MCF 10A (cell line): ENCODE results near the gene ATG4D. TPM values are rescaled to one million over a fixed set of nuclear protein-coding genes. Genes with fewer than 3 reads are reported as not detected.

Experiments used
- Bru-seq: library from RNA; stranded (reverse); fragments of 400-500 nt; gene quantifications from one replicate; lab custom pipeline; 2021; lab: Mats Ljungman, UMichigan
- BruChase-seq, 2 experiments: library from RNA; stranded (reverse); fragments of 400-500 nt; gene quantifications; one replicate each; lab custom pipeline; 2021; lab: Mats Ljungman, UMichigan
- BruUV-seq: library from RNA; stranded (reverse); fragments of 400-500 nt; replicated peaks from 2 replicates; lab custom pipeline; 2021; lab: Mats Ljungman, UMichigan
- CTCF ChIA-PET: fragments of 300-600 bp; sonication (Branson Sonifier 250); formaldehyde crosslinking; extraction: SDS; loops from one replicate; lab custom pipeline; 2021; ENCODE audit warnings: antibody characterized with exemption, inconsistent platforms; lab: Yijun Ruan, JAX
- POLR2A ChIA-PET: fragments of 300-600, 350-650 bp; sonication (Branson Sonifier 250); formaldehyde crosslinking; extraction: SDS; loops from one replicate; lab custom pipeline; 2020; ENCODE audit warnings: antibody characterized with exemption, inconsistent platforms; lab: Yijun Ruan, JAX
- DNase-seq: peaks from one replicate; pipeline ENCODE4 v3.0.0-alpha.2; 2018; ENCODE audit not compliant: unreplicated experiment
- H3K27ac Mint-ChIP-seq: one replicate; pipeline ENCODE4 v1.8.0; 2022; ENCODE audit warnings: mild to moderate bottlenecking, low read depth, mixed read lengths; ENCODE audit not compliant: unreplicated experiment
- H3K27me3 Mint-ChIP-seq: one replicate; pipeline ENCODE4 v1.8.0; 2022; ENCODE audit warnings: mixed read lengths; ENCODE audit not compliant: insufficient read depth, unreplicated experiment
- H3K36me3 Mint-ChIP-seq: one replicate; pipeline ENCODE4 v1.8.0; 2022; ENCODE audit warnings: mild to moderate bottlenecking, moderate library complexity, mixed read lengths; ENCODE audit not compliant: insufficient read depth, unreplicated experiment
- H3K4me1 Mint-ChIP-seq: one replicate; pipeline ENCODE4 v1.8.0; 2022; ENCODE audit warnings: mixed read lengths; ENCODE audit not compliant: insufficient read depth, unreplicated experiment
- H3K4me3 Mint-ChIP-seq: one replicate; pipeline ENCODE4 v1.8.0; 2022; ENCODE audit warnings: mild to moderate bottlenecking, moderate library complexity, mixed read lengths; ENCODE audit not compliant: unreplicated experiment
- H3K9me3 Mint-ChIP-seq: one replicate; pipeline ENCODE4 v1.8.0; 2022; ENCODE audit warnings: mixed read lengths; ENCODE audit not compliant: unreplicated experiment
- CTCF ChIP-seq: fragments of 200-600 bp; IDR thresholded peaks from one replicate; pipeline ENCODE4 v1.8.0; 2022; ENCODE audit warnings: antibody characterized with exemption, mild to moderate bottlenecking; ENCODE audit not compliant: unreplicated experiment
- intact Hi-C: fragments of 100-400 bp; cut with micrococcal nuclease; formaldehyde crosslinking; loops from 2 replicates; pipeline ENCODE4 v1.14.1; 2022
- long read RNA-seq: library from polyadenylated mRNA; stranded (forward); transcript quantifications from one replicate; pipeline ENCODE4 v2.0.0, GENCODE V29; 2022
- total RNA-seq: library from RNA; stranded (reverse); gene quantifications from 2 replicates; pipeline ENCODE4 v1.2.3, GENCODE V29; 2022

ATG4D gene
- total RNA-seq (22.6 and 36.8 TPM in 2 replicates), Bru-seq, nascent RNA (percentile 53 among the genes with signal in this experiment), BruChase-seq, experiment 1, labeled RNA remaining after a 6-hour chase (percentile 69 among the genes with signal in this experiment), BruChase-seq, experiment 2, labeled RNA remaining after a 2-hour chase (percentile 57 among the genes with signal in this experiment)
- long read RNA-seq, transcript ATG4D-204 (10 exons, 1,752 nt): minor isoform, 19 of 94 reads
- long read RNA-seq, transcript ATG4D-201 (10 exons, 1,949 nt): major isoform, 54 of 94 reads
- long read RNA-seq, partial matches to known transcripts: 5 of 94 reads
- long read RNA-seq, other reads (novel, unspliced or antisense): 11 of 94 reads

DNA sequence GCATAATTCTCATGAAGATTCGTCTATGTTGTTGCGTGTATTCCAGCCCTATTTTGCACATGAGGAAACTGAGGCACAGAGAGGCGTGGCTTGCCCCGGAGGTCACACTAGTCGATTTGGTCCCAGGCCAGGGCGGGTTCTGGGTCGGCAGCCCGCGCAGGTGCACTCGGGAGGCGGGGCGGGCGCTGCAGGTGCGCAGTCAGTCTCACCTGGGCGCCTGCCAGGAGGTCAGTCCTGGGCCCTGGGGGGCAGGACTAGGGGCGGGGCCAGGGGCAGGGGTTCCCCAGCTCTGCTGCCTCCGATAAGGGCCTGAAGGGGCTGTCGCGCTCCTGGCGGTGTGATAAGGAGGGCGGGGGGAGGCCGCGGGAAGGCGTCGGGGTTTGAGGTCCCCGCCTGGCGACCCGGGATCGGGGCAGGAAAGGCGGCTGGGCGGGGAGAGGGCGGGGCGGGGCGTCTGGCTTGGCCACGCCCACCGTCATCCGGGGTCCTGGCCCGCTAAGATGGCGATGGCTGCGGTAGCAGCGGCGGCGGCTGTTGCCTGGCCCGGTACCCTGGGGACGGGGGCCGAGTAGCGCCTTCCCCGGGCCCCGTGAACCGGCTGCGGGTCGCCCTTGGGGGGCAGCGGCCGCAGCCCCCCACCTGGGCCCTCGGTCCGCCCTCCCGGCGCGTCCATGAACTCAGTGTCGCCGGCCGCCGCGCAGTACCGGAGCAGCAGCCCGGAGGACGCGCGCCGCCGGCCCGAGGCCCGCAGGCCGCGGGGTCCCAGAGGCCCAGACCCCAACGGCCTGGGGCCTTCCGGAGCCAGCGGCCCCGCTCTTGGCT is at the start of gene ATG4D:
Gene ATG4D, plus strand, starts transcription at position 485 of the 822 bp plus-strand sequence. Its CDS starts 187 bp downstream, at position 672.
- intact Hi-C loops: loop anchor here (5.0 kb wide), 1 partner anchor 61 kb away; no protein-coding TSS in a partner anchor
- peaks cover 6% of the 10 kb centered on the region for H3K4me1 Mint-ChIP-seq
- peak within 1 kb of the TSS; percentile 87 for H3K27ac Mint-ChIP-seq
- ChIA-PET POLR2A (interaction anchor here (0.6 to 1.6 kb wide), 4 partner anchors 15 to 455 kb away, joined by 3 to 6 read pairs (median 5); partner anchors contain the start of gene KRI1), CTCF (interaction anchor here (0.5 to 1.6 kb wide), 2 partner anchors 8 to 302 kb away, joined by 3 read pairs; no protein-coding TSS in a partner anchor)
- BruUV-seq: no TSS peak
- no peak for TF ChIP-seq CTCF
- peak; percentile 83 for DNase-seq
- peaks cover 27% of the 10 kb centered on the region for H3K36me3 Mint-ChIP-seq
- H3K27me3 Mint-ChIP-seq: peaks cover 11% of the 10 kb centered on the region
- no peaks in the 10 kb centered on the region for H3K9me3 Mint-ChIP-seq
- H3K4me3 Mint-ChIP-seq: peak within 1 kb of the TSS; percentile 80

DNA sequence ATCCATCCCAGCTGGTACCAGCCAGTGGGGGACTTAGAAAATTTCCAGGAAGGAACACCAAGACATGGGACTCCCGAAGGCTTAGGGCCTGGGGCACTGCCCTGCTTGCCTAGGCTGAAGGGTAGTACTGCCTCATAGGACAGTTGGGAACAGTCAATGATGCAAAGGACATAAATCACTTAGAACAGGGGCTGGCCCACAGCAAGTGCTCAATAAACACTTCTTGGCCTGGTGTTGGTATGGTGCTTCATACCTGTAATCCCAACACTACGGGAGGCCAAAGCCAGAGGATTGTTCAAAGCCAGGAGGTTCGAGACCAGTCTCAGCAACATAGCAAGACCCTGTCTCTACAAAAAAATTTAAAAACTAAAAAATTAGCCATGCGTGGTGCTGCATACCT is 46.3 kb upstream of the ATG4D start:
- no peak for DNase-seq
- intact Hi-C loops: no loop called here
- Mint-ChIP-seq H3K9me3 (no peaks in the 10 kb centered on the region), H3K36me3 (peaks cover 90% of the 10 kb centered on the region), H3K4me3 (no peak overlapping the region), H3K4me1 (peaks cover 6% of the 10 kb centered on the region), H3K27ac (no peak overlapping the region), H3K27me3 (no peaks in the 10 kb centered on the region)
- CTCF ChIA-PET: interaction anchor here (1.4 kb wide), 1 partner anchor 44 kb away, joined by 5 read pairs; no protein-coding TSS in a partner anchor
- POLR2A ChIA-PET: no interaction called here
- TF ChIP-seq CTCF: no peak
- no TSS peak for BruUV-seq

GRCh38 chr19:10499550-10500246 is 44.0 kb upstream of the ATG4D start:
- DNase-seq: no peak
- no peaks in the 10 kb centered on the region for H3K9me3 Mint-ChIP-seq
- ChIA-PET CTCF (interaction anchor here (0.6 to 1.6 kb wide), 8 partner anchors 11 to 250 kb away, joined by 3 to 7 read pairs (median 3); no protein-coding TSS in a partner anchor), POLR2A (no interaction called here)
- peaks cover 67% of the 10 kb centered on the region for H3K36me3 Mint-ChIP-seq
- no peak overlapping the region for H3K4me3 Mint-ChIP-seq
- intact Hi-C loops: no loop called here
- peak overlapping the region; percentile 35 for H3K27ac Mint-ChIP-seq
- H3K27me3 Mint-ChIP-seq: no peaks in the 10 kb centered on the region
- peaks cover 6% of the 10 kb centered on the region for H3K4me1 Mint-ChIP-seq
- no peak for TF ChIP-seq CTCF
- BruUV-seq: no TSS peak
